ENCODE data around the gene WDR48.

WDR48 gene

DNA sequence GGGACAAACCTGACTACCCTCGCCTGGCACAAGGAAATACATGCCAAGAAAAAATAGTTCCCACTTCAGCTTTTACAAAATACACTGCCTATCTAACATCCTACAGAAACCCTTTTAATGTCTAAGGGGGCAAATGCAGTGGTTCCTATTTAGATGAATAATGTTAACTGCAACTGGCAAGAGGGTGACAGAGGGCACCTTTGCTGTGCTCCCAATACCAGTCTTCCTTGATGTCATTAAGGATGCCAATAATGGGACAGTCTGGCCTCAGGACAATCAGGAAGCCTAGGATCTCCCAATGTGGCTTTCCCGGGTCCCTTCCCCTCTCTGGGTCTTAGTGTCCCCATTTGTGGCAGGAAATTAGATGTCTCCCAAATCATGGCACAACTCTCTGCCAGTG, 87.6 kb downstream of the WDR48 start:
- no peak for DNase-seq (ENCODE audit: low read depth, low spot score)
- H3K36me3 ChIP-seq (ENCODE audit: control insufficient read depth, insufficient read depth, low read length) = peaks cover 19% of the 10 kb centered on the region; the same call in 1 of the 2 replicates
- H3K4me1 ChIP-seq (ENCODE audit: control insufficient read depth, insufficient read depth, low read length) = no peaks in the 10 kb centered on the region
- no peaks in the 10 kb centered on the region for H3K9me3 ChIP-seq (ENCODE audit: control insufficient read depth, insufficient read depth, low read length)
- WGBS (ENCODE audit: insufficient coverage, insufficient read length) = no CpG with 5 or more reads among the region's 2 CpGs
- H3K27me3 ChIP-seq (ENCODE audit: control insufficient read depth, insufficient read depth, low read length) = no peaks in the 10 kb centered on the region
- H3K4me3 ChIP-seq (ENCODE audit: low read length) = no peak overlapping the region
- H3K27ac ChIP-seq (ENCODE audit: low read length) = no peak overlapping the region

DNA sequence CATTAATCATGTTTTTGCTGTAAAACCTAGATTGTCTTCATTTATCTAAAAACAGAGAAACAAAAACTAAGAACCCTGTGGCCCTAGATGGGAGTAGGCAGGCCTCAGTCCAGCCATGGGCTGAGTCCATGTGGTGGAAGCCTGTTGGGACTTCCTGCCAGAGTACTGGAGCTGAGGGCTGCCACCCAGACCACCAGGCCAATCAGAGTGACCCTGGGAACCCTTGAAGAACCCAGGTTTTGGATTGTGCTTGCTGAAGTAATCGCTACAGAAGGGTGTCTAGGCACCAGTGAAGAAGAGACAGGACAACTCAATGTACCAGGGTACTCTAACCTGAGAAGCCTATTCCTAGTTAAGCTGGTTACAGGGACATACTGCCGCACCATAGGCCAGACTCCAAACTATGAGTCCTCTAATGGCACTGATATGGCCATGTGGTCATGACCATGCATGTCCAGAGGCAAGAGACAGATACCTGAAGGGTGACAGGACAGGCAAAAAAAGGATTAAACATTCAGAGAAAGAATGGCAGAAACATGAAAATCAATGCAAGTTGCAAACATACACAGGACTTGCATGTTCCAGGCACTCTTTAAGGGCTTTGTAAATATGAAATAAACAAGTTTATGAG, 88.6 kb downstream of the WDR48 start:
- H3K4me1 ChIP-seq (ENCODE audit: control insufficient read depth, insufficient read depth, low read length) = no peaks in the 10 kb centered on the region
- no peaks in the 10 kb centered on the region for H3K9me3 ChIP-seq (ENCODE audit: control insufficient read depth, insufficient read depth, low read length)
- H3K27me3 ChIP-seq (ENCODE audit: control insufficient read depth, insufficient read depth, low read length) = no peaks in the 10 kb centered on the region
- no peak for DNase-seq (ENCODE audit: low read depth, low spot score)
- H3K36me3 ChIP-seq (ENCODE audit: control insufficient read depth, insufficient read depth, low read length) = peaks cover 27% of the 10 kb centered on the region
- H3K27ac ChIP-seq (ENCODE audit: low read length) = no peak overlapping the region
- H3K4me3 ChIP-seq (ENCODE audit: low read length) = no peak overlapping the region
- no CpG with 5 or more reads among the region's 2 CpGs for WGBS (ENCODE audit: insufficient coverage, insufficient read length)

DNA sequence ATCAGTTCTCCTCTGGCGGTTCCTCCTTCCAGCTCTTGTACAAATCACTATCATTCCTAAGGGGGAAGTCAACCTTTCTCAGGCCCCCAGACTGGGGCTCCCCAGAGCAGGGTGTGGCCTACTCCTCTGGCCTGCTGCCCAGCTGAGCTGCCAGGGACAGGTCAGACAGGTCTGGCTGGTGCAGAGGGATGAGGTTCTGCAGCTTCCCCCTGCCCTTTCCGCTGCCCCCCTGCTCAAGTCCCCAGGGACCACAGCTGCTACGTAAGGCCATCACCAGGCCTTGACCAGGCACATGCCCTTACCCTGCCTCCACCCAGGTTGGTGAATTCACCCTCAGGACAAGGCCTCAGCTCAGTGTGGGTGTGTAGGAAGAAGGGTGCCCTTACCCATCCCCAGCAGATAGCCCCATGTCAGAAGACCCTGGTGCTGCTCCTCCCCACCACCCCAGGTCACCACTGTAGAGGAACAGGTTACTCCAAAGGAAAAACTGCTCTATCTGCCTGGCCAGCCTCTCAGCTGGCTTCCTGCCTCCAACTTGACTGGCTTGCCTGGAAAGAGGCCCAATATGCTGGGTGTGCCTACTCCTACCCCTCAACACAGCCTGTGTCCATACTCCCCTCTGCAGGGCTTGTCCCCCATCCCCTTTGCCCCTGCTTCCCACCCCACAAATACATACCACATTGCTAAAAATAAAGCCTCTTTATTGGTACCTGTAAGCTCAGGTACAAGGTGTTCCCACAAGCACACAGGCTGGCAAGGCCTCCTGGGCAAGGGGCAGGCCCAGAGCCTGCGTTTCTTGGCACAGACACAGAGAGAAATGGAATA, 89.6 kb downstream of the WDR48 start:
- no peaks in the 10 kb centered on the region for H3K4me1 ChIP-seq (ENCODE audit: control insufficient read depth, insufficient read depth, low read length)
- H3K27ac ChIP-seq (ENCODE audit: low read length) = no peak overlapping the region
- H3K27me3 ChIP-seq (ENCODE audit: control insufficient read depth, insufficient read depth, low read length) = no peaks in the 10 kb centered on the region
- no peak overlapping the region for H3K4me3 ChIP-seq (ENCODE audit: low read length)
- no peak for DNase-seq (ENCODE audit: low read depth, low spot score)
- H3K9me3 ChIP-seq (ENCODE audit: control insufficient read depth, insufficient read depth, low read length) = no peaks in the 10 kb centered on the region
- no CpG with 5 or more reads among the region's 4 CpGs for WGBS (ENCODE audit: insufficient coverage, insufficient read length)
- H3K36me3 ChIP-seq (ENCODE audit: control insufficient read depth, insufficient read depth, low read length) = peaks cover 27% of the 10 kb centered on the region

DNA sequence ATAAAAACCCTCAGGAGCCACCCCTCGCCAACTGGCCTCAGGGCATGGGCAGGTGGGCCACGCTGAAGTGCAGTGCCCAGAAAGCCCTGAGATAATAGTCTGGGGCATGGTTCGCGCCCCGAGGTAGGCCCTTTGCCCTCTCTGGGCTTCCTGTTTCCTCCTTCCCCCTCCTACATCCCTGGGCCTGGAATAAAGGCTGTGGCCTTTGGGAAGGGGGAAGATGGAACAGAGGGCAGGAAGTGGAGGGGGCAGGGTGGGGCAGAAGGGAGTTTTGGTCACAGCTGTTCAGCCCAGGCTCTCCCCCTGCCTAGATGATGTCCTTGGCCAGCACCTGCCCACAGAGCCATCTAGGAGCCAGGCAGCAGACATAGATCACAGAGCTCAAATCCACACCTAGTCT, 90.3 kb downstream of the WDR48 start:
- Histone ChIP-seq H3K27me3 (ENCODE audit: control insufficient read depth, insufficient read depth, low read length) (no peaks in the 10 kb centered on the region), H3K36me3 (ENCODE audit: control insufficient read depth, insufficient read depth, low read length) (peaks cover 27% of the 10 kb centered on the region), H3K4me3 (ENCODE audit: low read length) (no peak overlapping the region), H3K4me1 (ENCODE audit: control insufficient read depth, insufficient read depth, low read length) (peaks cover 2% of the 10 kb centered on the region), H3K9me3 (ENCODE audit: control insufficient read depth, insufficient read depth, low read length) (no peaks in the 10 kb centered on the region), H3K27ac (ENCODE audit: low read length) (no peak overlapping the region)
- DNase-seq (ENCODE audit: low read depth, low spot score) = no peak
- WGBS (ENCODE audit: insufficient coverage, insufficient read length) = no CpG with 5 or more reads among the region's 5 CpGs

DNA sequence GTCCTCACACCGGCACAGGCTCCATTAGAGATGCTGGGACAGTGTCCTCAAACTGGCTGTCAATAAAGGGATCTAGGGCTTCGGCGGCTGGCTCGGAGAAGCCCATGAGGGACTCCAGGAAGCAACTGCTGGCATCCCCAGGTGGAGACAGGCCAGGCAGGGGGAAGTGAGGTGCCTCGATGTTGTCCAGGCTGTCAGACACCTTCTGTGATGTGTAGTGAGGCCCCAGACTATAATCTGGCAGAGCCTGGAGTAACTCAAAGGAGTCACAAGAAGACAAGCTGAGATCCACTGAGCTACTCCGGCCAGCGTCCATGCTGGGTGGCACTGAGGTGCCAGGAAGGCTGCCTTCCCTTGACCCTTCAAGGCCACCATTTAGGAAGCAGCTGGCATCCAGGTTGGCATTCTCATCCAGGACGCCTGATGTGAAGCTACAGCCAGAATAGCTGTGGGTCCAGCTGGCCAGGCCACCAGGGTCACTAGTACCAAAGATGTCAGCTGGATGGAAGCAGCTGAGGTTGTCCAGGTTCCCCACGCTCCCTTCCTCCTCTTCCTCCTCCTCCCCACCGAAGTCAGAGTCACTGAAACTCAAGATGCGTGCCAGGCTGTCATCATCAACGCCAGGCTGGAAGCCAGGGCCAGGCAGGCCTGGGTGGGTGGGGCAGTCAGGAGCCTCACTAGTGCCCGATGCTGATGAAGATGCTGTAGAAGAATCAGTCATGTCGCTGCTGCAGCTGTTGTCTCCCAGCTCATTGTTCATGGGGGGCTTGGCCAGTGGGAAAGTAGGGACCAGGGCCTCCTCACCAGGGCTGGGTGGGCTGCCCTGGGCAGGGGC, 91.5 kb downstream of the WDR48 start:
- Histone ChIP-seq H3K27ac (ENCODE audit: low read length) (no peak overlapping the region), H3K4me3 (ENCODE audit: low read length) (no peak overlapping the region), H3K9me3 (ENCODE audit: control insufficient read depth, insufficient read depth, low read length) (no peaks in the 10 kb centered on the region), H3K36me3 (ENCODE audit: control insufficient read depth, insufficient read depth, low read length) (peaks cover 27% of the 10 kb centered on the region), H3K4me1 (ENCODE audit: control insufficient read depth, insufficient read depth, low read length) (peaks cover 10% of the 10 kb centered on the region), H3K27me3 (ENCODE audit: control insufficient read depth, insufficient read depth, low read length) (no peaks in the 10 kb centered on the region)
- WGBS (ENCODE audit: insufficient coverage, insufficient read length) = no CpG with 5 or more reads among the region's 14 CpGs
- DNase-seq (ENCODE audit: low read depth, low spot score) = no peak

DNA sequence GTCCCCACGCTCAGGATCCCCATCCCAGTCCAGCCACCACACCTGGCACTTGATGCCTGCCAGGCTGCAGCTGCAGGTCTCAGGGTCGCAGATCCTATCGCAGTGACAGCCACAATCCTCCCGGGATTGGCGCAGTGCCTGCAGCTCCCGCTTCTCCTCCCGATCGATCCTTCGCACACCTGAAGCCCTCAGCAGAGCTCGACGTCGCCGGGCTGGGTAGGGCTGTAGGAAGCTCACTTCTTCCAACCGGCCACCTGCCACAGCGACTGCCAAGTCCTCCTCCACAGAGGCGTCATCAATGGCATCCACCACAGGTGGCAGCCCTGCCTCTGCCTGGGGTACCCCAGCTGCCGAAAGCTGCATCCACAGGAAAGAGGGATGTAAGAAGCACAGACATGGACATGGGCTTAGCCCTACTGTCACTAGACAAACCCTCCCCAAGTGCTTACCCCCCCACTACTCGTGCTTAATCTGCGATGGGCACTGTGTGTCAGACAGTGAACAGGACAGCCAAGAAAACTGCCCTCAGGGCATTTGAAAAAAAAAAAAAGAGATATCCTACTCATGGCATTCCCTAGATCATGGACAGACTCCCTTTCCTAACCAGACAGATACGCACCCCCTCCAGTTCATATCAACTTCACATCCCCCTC, 92.4 kb downstream of the WDR48 start:
- H3K4me3 ChIP-seq (ENCODE audit: low read length) = no peak overlapping the region
- no peaks in the 10 kb centered on the region for H3K9me3 ChIP-seq (ENCODE audit: control insufficient read depth, insufficient read depth, low read length)
- H3K4me1 ChIP-seq (ENCODE audit: control insufficient read depth, insufficient read depth, low read length) = peaks cover 12% of the 10 kb centered on the region
- WGBS (ENCODE audit: insufficient coverage, insufficient read length) = no CpG with 5 or more reads among the region's 20 CpGs
- no peaks in the 10 kb centered on the region for H3K27me3 ChIP-seq (ENCODE audit: control insufficient read depth, insufficient read depth, low read length)
- no peak overlapping the region for H3K27ac ChIP-seq (ENCODE audit: low read length)
- DNase-seq (ENCODE audit: low read depth, low spot score) = no peak
- peaks cover 27% of the 10 kb centered on the region for H3K36me3 ChIP-seq (ENCODE audit: control insufficient read depth, insufficient read depth, low read length)

DNA sequence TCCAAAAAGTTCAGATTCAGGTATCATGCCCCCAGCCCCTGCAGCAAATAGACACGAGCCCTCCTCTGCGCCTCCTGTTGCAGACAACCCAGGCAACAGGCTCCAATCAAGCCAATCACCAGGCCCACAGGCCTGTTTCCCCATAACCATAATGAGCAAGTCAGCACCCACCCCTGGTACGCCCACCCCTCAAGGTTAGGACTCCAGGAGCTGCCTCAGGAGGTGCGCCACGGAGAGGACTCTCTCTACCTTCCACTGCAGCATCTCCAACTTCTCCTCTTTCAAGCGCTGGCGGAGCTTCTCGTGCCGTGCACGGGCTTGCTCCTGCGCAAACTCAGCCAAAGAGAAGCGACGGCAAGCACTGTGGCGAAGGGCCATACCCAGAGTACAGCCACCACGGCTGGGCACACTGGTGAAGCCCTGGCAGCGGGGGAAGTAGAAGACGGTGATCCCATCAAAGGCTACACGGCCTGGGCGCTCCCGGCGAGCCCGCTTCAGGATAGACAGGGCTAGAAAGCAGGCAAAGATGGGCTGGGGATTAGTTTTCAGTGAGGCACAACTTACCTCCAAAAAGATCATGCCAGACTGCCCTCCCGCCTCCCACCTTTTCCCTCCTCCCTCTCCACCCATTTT, 93.0 kb downstream of the WDR48 start:
- Histone ChIP-seq H3K27ac (ENCODE audit: low read length) (no peak overlapping the region), H3K4me3 (ENCODE audit: low read length) (no peak overlapping the region), H3K36me3 (ENCODE audit: control insufficient read depth, insufficient read depth, low read length) (peaks cover 27% of the 10 kb centered on the region)

DNA sequence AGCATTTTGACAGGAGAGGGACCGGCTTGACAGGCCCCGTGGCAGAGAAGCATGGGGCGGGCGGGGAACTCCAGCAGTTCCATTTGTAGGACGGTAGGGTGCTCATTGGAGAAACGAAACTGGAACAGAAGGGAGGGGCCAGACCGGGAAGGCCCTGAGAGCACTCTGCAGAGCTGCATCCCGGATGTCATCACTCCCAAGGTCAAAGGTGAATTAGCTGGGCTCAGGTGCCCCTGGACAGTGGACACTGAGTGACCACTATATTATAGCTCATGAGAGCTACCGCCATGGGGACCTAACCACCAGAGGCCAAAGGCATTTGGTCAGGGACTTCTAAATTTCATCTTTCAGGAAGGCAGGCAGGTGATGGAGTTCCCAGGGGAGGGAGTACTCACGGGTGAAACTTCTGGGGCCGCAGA, 94.3 kb downstream of the WDR48 start:
- no peak overlapping the region for H3K4me3 ChIP-seq (ENCODE audit: low read length)
- peaks cover 27% of the 10 kb centered on the region for H3K36me3 ChIP-seq (ENCODE audit: control insufficient read depth, insufficient read depth, low read length)
- no peak for DNase-seq (ENCODE audit: low read depth, low spot score)
- peaks cover 17% of the 10 kb centered on the region for H3K4me1 ChIP-seq (ENCODE audit: control insufficient read depth, insufficient read depth, low read length)
- WGBS (ENCODE audit: insufficient coverage, insufficient read length) = no CpG with 5 or more reads among the region's 11 CpGs
- H3K27me3 ChIP-seq (ENCODE audit: control insufficient read depth, insufficient read depth, low read length) = no peaks in the 10 kb centered on the region
- no peak overlapping the region for H3K27ac ChIP-seq (ENCODE audit: low read length)
- H3K9me3 ChIP-seq (ENCODE audit: control insufficient read depth, insufficient read depth, low read length) = no peaks in the 10 kb centered on the region

More for the DNA sequence above, 93.0 kb downstream of the WDR48 start:
- peaks cover 12% of the 10 kb centered on the region for H3K4me1 ChIP-seq (ENCODE audit: control insufficient read depth, insufficient read depth, low read length)
- no CpG with 5 or more reads among the region's 23 CpGs for WGBS (ENCODE audit: insufficient coverage, insufficient read length)
- no peaks in the 10 kb centered on the region for H3K9me3 ChIP-seq (ENCODE audit: control insufficient read depth, insufficient read depth, low read length)
- no peaks in the 10 kb centered on the region for H3K27me3 ChIP-seq (ENCODE audit: control insufficient read depth, insufficient read depth, low read length)
- DNase-seq (ENCODE audit: low read depth, low spot score) = no peak

Measured in iPS DF 6.9 (cell line).